ENCODE results near the gene TNFSF4. TPM values are rescaled to one million over a fixed set of nuclear protein-coding genes. Genes with fewer than 3 reads are reported as not detected.

TNFSF4 gene
- total RNA-seq, 2 donors from 2014 or later: 3.3 to 6.2 TPM

GRCh38 chr1:173195596-173196088 is 11.5 kb downstream of the TNFSF4 start:
- Histone ChIP-seq H3K27ac (ENCODE audit: low read depth, low read length) (no peak overlapping the region), H3K27me3 (ENCODE audit: control insufficient read depth, insufficient read depth, low read length, poor library complexity, severe bottlenecking) (no peaks in the 10 kb centered on the region), H3K9me3 (ENCODE audit: control insufficient read depth, low read length) (no peaks in the 10 kb centered on the region), H3K36me3 (ENCODE audit: control insufficient read depth, insufficient read depth, low read length) (no peaks in the 10 kb centered on the region), H3K4me1 (ENCODE audit: control insufficient read depth, insufficient read depth, low read length) (no peaks in the 10 kb centered on the region), H3K9ac (ENCODE audit: extremely low read depth, low read length, poor library complexity, severe bottlenecking) (no peak overlapping the region), H3K4me3 (ENCODE audit: low read length) (no peak overlapping the region)
- Mint-ChIP-seq H3K36me3 (ENCODE audit: low read depth) (no peaks in the 10 kb centered on the region), H3K27ac (no peak overlapping the region), H3K27me3 (ENCODE audit: insufficient read depth) (no peaks in the 10 kb centered on the region), H3K4me3 (no peak overlapping the region), H3K4me1 (no peaks in the 10 kb centered on the region), H3K9me3 (no peaks in the 10 kb centered on the region)
- no peak for TF ChIP-seq CTCF (conservative IDR thresholded peaks at IDR 0.05)
- 86 to 91% methylated on average over 2 to 5 of the region's 5 CpGs for WGBS, 2 experiments (ENCODE audit: insufficient coverage in 1 of 2, insufficient read length in 1 of 2)
- no peak for DNase-seq

GRCh38 chr1:173193639-173194038 is 13.5 kb downstream of the TNFSF4 start:
- Mint-ChIP-seq H3K9me3 (no peaks in the 10 kb centered on the region), H3K27ac (no peak overlapping the region), H3K36me3 (ENCODE audit: low read depth) (no peaks in the 10 kb centered on the region), H3K27me3 (ENCODE audit: insufficient read depth) (no peaks in the 10 kb centered on the region), H3K4me1 (no peaks in the 10 kb centered on the region), H3K4me3 (no peak overlapping the region)
- Histone ChIP-seq H3K9me3 (ENCODE audit: control insufficient read depth, low read length) (no peaks in the 10 kb centered on the region), H3K27ac (ENCODE audit: low read depth, low read length) (no peak overlapping the region), H3K27me3 (ENCODE audit: control insufficient read depth, insufficient read depth, low read length, poor library complexity, severe bottlenecking) (no peaks in the 10 kb centered on the region), H3K9ac (ENCODE audit: extremely low read depth, low read length, poor library complexity, severe bottlenecking) (no peak overlapping the region), H3K4me1 (ENCODE audit: control insufficient read depth, insufficient read depth, low read length) (no peaks in the 10 kb centered on the region), H3K36me3 (ENCODE audit: control insufficient read depth, insufficient read depth, low read length) (no peaks in the 10 kb centered on the region), H3K4me3 (ENCODE audit: low read length) (no peak overlapping the region)
- no peak for DNase-seq
- no peak for TF ChIP-seq CTCF (conservative IDR thresholded peaks at IDR 0.05)
- WGBS, 2 experiments (ENCODE audit: insufficient coverage in 1 of 2, insufficient read length in 1 of 2): 97 to 100% methylated on average over 1 to 2 of the region's 2 CpGs

DNA sequence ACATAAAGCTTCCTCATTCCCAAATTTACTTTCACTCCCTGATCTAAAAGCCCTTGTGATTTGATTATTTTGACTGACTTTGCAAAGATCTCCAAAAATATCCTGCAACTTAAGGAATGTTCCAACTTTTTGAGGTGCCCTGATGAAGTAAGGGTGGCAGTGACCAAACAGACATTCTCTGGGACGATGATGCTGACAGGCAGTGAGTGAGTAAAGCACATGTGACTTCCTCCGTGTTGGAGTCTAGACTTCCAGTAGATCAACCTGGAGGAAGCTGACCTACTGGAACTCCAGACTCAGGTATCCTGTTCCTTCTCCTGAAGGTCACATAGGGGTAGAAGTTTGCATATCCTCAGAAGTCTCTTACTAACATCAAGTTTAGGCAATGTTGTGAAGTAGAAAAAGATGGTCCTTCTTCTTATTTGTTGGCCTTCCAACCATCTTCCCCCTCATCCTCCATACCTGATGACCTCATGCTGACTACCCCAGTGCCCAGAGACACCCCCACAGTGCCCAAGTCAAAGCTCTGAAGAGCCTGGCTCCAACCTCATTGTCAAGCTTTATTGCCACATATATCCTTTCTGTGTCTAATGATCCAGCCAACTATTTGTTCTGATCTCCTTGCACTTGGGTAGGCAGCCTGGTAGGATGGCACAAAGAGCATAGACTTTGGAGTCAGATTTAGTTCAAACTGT is 16.0 kb downstream of the TNFSF4 start:
- Histone ChIP-seq H3K9me3 (ENCODE audit: control insufficient read depth, low read length) (no peaks in the 10 kb centered on the region), H3K36me3 (ENCODE audit: control insufficient read depth, insufficient read depth, low read length) (no peaks in the 10 kb centered on the region), H3K27me3 (ENCODE audit: control insufficient read depth, insufficient read depth, low read length, poor library complexity, severe bottlenecking) (no peaks in the 10 kb centered on the region), H3K27ac (ENCODE audit: low read depth, low read length) (no peak overlapping the region), H3K9ac (ENCODE audit: extremely low read depth, low read length, poor library complexity, severe bottlenecking) (no peak overlapping the region), H3K4me1 (ENCODE audit: control insufficient read depth, insufficient read depth, low read length) (no peaks in the 10 kb centered on the region), H3K4me3 (ENCODE audit: low read length) (no peak overlapping the region)
- no peaks in the 10 kb centered on the region for H3K27me3 Mint-ChIP-seq (ENCODE audit: insufficient read depth)
- no peak for TF ChIP-seq CTCF (conservative IDR thresholded peaks at IDR 0.05)
- H3K27ac Mint-ChIP-seq: no peak overlapping the region
- WGBS, 2 experiments (ENCODE audit: insufficient coverage in 1 of 2, insufficient read length in 1 of 2): 91 to 100% methylated on average over 1 to 2 of the region's 2 CpGs
- DNase-seq: no peak
- no peaks in the 10 kb centered on the region for H3K36me3 Mint-ChIP-seq (ENCODE audit: low read depth)
- H3K4me1 Mint-ChIP-seq: no peaks in the 10 kb centered on the region
- no peak overlapping the region for H3K4me3 Mint-ChIP-seq
- no peaks in the 10 kb centered on the region for H3K9me3 Mint-ChIP-seq
